GM10266 (cell line): ENCODE measurements around the gene GDPGP1.
A peak's percentile ranks its signal among the peaks of the same experiment; 100 is the strongest.
"Not testable (repeated sequence)": the region's sequence is repeated elsewhere in the genome, so short reads cannot be mapped to it uniquely, and the experiment has no call there.

ENCODE experiments used
- DNase-seq: peaks from one replicate; pipeline ENCODE4 v3.0.0; 2012; ENCODE audit errors: extremely low spot score
- TF ChIP-seq, protein P1 (sequence below): IDR thresholded peaks from 2 replicates; pipeline ENCODE4 v1.5.1; 2012; ENCODE audit warnings: mild to moderate bottlenecking, low read depth; ENCODE audit not compliant: control insufficient read depth, insufficient read depth; ENCODE audit errors: missing control alignments

GDPGP1 gene

DNA sequence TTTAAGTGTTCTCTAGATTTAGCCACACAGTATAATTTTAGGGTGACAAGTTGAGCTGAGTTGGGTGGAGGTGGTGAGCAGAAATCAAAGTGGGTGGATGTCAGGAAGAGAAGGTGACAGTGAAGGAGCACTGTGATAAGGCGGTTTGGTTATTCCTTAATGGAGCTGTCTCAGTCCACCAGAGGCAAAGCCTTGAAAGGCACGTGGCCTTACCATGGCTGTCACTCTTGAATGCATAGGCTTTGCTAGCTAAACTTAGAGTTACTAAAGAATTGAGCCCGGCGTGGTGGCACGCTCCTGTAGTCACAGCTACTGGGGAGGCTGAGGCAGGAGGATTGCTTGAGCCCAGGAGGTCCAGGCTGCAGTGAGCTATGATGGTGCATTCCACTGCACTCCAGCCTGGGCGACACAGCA, 14.8 kb downstream of the GDPGP1 start:
- no peak for DNase-seq
- TF ChIP-seq, protein P1, sequence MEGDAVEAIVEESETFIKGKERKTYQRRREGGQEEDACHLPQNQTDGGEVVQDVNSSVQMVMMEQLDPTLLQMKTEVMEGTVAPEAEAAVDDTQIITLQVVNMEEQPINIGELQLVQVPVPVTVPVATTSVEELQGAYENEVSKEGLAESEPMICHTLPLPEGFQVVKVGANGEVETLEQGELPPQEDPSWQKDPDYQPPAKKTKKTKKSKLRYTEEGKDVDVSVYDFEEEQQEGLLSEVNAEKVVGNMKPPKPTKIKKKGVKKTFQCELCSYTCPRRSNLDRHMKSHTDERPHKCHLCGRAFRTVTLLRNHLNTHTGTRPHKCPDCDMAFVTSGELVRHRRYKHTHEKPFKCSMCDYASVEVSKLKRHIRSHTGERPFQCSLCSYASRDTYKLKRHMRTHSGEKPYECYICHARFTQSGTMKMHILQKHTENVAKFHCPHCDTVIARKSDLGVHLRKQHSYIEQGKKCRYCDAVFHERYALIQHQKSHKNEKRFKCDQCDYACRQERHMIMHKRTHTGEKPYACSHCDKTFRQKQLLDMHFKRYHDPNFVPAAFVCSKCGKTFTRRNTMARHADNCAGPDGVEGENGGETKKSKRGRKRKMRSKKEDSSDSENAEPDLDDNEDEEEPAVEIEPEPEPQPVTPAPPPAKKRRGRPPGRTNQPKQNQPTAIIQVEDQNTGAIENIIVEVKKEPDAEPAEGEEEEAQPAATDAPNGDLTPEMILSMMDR, result no peak

DNA sequence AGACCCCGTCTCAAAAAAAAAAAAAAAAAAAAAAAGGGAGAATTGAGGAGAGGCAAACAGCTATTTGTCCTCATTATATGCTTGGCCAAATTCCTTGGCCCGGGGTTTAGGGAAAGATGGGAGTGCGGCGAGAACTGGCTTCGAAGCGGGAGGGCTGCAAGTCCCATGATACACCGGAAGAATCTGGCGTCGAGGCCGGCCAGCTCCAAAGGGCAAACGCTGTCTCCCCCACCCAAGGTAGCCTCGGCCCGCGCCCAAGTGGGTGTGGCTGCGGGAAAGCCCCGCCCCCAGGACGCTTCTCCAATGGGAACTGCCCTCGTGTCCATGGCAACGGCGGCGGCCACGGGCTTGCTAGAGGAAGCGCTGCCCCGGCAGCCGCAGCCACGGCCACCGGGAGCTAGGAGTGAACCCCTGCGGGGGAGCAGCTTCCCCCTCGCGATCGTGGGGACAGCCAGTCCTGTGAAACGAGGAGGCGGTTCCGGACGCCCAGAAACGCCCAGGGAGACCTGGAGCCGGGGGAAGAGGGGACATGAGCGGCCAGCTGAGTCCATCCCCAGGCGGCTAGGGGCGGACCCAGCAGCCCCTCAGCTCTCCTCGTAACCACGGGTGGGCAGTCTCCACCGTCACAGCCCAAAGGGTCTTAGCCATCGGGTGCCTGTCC, 15.3 kb downstream of the GDPGP1 start, which contains the start of gene TTLL13:
TTLL13 (plus strand) TSS at position 354 of the 661 bp plus-strand sequence. CDS start 1,075 bp downstream, outside the sequence.
- TF ChIP-seq, protein P1, result no peak
- peak; percentile 68 for DNase-seq

DNA sequence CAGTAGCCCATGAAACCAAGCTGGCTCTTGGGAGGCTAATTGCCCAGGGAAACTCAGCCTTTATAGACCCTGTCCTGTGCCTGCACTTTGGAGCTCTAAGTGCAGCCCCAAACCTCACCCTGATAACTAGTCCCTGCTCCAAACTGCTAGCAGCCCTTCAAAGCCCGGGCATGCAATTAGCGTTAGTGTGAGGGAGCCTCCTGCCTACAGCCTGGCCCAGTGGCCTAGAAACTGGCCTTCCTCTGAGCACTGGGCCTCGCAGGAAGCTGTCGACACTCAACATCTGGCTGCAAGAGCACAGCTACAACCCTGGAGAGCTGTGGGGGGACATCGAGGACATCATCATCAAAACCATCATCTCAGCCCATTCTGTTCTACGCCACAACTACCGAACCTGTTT, 23.8 kb downstream of the GDPGP1 start:
- TF ChIP-seq, protein P1, result no peak
- no peak for DNase-seq

DNA sequence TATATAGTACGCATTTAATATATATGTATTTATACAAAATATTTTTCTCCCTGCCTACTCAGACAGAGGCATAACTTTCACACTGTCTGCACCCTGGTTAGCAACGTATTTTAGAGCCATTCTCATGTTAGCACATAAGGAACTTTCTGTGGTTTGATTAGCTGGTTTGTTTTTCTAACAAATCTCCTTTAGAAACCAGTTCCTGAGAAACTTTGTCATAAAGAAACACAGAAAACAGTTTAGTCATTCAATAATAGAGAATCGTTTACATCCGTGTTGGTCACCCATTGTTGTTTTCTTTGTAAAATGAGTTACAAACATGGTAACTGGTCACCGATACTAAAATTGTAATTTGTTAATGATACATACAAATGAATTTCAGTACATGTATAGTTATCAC, 25.5 kb downstream of the GDPGP1 start:
- DNase-seq, result peak; percentile 60
- TF ChIP-seq, protein P1, result no peak

DNA sequence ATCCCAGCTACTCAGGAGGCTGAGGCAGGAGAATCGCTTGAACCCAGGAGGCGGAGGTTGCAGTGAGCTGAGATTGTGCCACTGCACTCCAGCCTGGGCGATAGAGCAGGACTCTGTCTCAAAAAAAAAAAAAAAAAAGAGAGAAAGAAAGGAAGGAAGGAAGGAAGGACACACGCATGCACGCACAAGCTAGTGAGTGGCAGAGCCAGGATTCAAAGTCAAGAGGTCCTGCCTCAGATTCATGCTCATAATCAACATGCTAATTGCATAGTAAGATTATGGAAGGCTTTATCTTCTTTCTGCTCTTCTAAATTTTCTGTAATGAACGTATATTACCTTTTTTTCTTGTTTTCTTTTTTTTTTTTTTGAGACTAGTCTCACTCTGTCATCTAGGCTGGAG, 26.7 kb downstream of the GDPGP1 start:
- not testable (repeated sequence) for DNase-seq

DNA sequence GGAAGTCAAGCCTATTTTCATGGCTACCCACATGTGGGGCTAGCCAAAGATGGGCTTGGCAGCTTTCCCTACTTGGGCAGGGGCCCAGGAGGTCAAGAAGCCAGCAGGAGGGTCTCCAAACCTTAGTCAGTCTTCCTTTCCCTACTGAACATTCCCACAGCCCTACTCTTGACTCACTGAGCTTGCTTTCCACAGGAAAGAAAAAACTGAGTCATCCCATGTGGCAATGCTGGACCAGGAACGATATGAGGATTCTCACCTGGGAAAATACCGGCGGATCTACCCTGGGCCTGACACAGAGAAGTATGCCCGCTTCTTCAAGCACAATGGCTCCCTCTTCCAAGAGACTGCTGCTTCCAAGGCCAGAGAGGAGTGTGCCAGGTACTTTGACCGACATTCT, 27.8 kb downstream of the GDPGP1 start:
- no peak for DNase-seq

DNA sequence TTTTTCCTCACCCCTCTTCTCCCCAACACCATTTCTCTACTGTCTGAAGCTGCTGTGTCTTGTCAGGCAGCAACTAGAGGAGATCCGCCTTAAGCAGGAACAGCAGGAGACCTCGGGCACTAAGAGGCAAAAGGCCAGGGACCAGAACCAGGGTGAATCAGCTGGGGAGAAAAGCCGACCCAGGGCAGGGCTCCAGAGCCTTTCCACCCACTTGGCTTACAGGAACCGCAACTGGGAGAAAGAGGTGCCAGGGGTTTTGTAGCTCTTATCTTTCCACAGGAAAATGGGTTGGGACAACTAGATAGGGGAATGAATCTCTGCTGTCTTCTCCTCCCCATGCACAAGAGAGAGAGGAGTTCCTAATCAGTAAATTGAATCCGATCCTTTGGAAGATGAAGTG, 28.4 kb downstream of the GDPGP1 start:
- TF ChIP-seq, protein P1, result no peak
- no peak for DNase-seq

More for the DNA sequence above, 27.8 kb downstream of the GDPGP1 start:
- TF ChIP-seq, protein P1, result no peak

DNA sequence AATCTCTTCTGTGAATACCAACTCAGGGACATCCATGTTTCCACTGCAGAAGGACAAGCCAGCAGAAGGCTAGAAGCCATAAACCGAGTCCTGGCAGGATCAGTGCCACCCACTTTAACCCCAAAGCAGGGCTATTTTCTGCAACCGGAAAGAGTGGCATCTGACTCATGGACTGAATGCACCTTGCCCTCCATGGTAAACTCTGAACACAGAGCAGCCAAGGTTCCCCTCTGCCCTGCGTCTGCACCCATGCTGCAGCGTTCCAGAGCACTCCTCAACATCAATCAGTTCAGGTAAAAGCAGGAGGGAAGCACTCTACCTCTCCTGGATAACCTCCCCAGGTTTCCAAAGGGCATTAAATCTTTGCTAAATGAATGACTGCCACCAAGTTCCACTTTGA, 30.7 kb downstream of the GDPGP1 start:
- TF ChIP-seq, protein P1, result no peak
- no peak for DNase-seq
